HCT116 (cell line): Measurements from ENCODE around the gene KRT33A. TPM values are rescaled to one million over a fixed set of nuclear protein-coding genes. Genes with fewer than 3 reads are reported as not detected.

ENCODE experiments used
- ATAC-seq: fragments of 200-7000 bp; cut with Tn5 transposase; 2 replicates; pipeline ENCODE4 v1.9.1; 2020; ENCODE audit warnings: mild to moderate bottlenecking, moderate library complexity
- BruUV-seq: library from RNA; stranded (reverse); fragments of 400-500 nt; replicated peaks from 2 replicates; lab custom pipeline; 2021; lab: Mats Ljungman, UMichigan
- CTCF ChIA-PET: fragments of 300-600 bp; sonication (Branson Sonifier 250); formaldehyde crosslinking; loops from one replicate; lab custom pipeline; 2021; ENCODE audit warnings: antibody characterized with exemption; lab: Charles Lee
- POLR2A ChIA-PET: fragments of 300-600, 350-600 bp; sonication (Branson Sonifier 250); formaldehyde crosslinking; loops from one replicate; lab custom pipeline; 2021; ENCODE audit warnings: antibody characterized with exemption; lab: Charles Lee
- RAD21 ChIA-PET, 2 experiments: fragments of 300-600 bp; sonication (Branson Sonifier 250); formaldehyde crosslinking; loops; one replicate each; lab custom pipeline; 2023; ENCODE audit warnings: low total read pairs in 2 of 2; ENCODE audit not compliant: uncharacterized antibody in 2 of 2, unreplicated experiment in 2 of 2, low non-redundant PET in 1 of 2; lab: Charles Lee
- DNase-seq: peaks from one replicate; pipeline ENCODE4 v3.0.0-alpha.2; 2010; ENCODE audit warnings: low read depth, low spot score
- H2AFZ ChIP-seq: fragments of 200-600 bp; shearing (Covaris generic), sonication (generic); 2 replicates; pipeline ENCODE4 v1.6.1; 2017; ENCODE audit warnings: low read depth, mixed run types, mixed read lengths, antibody characterized with exemption, low read length; ENCODE audit not compliant: poor library complexity, severe bottlenecking
- H3K27ac ChIP-seq: 2 replicates; pipeline ENCODE4 v1.5.1; 2012; ENCODE audit warnings: low read depth, low read length
- H3K27me3 ChIP-seq: fragments of 200-600 bp; sonication (generic); 2 replicates; pipeline ENCODE4 v1.6.1; 2016; ENCODE audit warnings: mixed run types, low read length, mixed read lengths; ENCODE audit not compliant: insufficient read depth
- H3K36me3 ChIP-seq, 2 experiments: fragments of 200-500 bp in 1 of 2; fragments of 200-600 bp in 1 of 2; sonication (Bioruptor generic) in 1 of 2; sonication (generic) in 1 of 2; 2 replicates each; pipeline versions ENCODE4 v1.5.1 to v1.6.1; 2014 to 2016; ENCODE audit warnings: low read length in 2 of 2, inconsistent platforms in 1 of 2, mixed read lengths in 1 of 2, mixed run types in 1 of 2; ENCODE audit not compliant: insufficient read depth in 2 of 2, control insufficient read depth in 1 of 2
- H3K4me1 ChIP-seq, 2 experiments: fragments of 200-600 bp in 1 of 2; sonication (generic) in 1 of 2; 2 replicates each; pipeline versions ENCODE4 v1.5.1 to v1.6.1; 2012 to 2017; ENCODE audit warnings: low read length in 2 of 2, inconsistent platforms in 1 of 2, mild to moderate bottlenecking in 1 of 2, mixed read lengths in 1 of 2, mixed run types in 1 of 2, moderate library complexity in 1 of 2; ENCODE audit not compliant: insufficient read depth in 2 of 2, control insufficient read depth in 1 of 2
- H3K4me2 ChIP-seq: fragments of 200-600 bp; sonication (generic); 2 replicates; pipeline ENCODE4 v1.6.1; 2017; ENCODE audit warnings: mixed run types, low read length, mixed read lengths
- H3K4me3 ChIP-seq, 2 experiments: fragments of 200-600 bp in 1 of 2; sonication (generic) in 1 of 2; replicated peaks in 1 of 2; 2 replicates each; pipeline ENCODE4 v1.5.1; 2011 to 2016; ENCODE audit warnings: low read length in 2 of 2, control low read depth in 1 of 2, low read depth in 1 of 2, mild to moderate bottlenecking in 1 of 2, mixed read lengths in 1 of 2, mixed run types in 1 of 2
- H3K79me2 ChIP-seq: fragments of 200-600 bp; sonication (generic); 2 replicates; pipeline ENCODE4 v1.6.1; 2017; ENCODE audit warnings: mild to moderate bottlenecking, mixed run types, low read length, moderate library complexity, mixed read lengths; ENCODE audit not compliant: insufficient read depth
- H3K9ac ChIP-seq: fragments of 200-600 bp; sonication (generic); 2 replicates; pipeline ENCODE4 v1.6.1; 2016; ENCODE audit warnings: low read length, mixed read lengths
- H3K9me2 ChIP-seq: fragments of 200-600 bp; sonication (generic), shearing (Covaris generic); 2 replicates; pipeline ENCODE4 v1.6.1; 2017; ENCODE audit warnings: mixed run types, mild to moderate bottlenecking, moderate library complexity; ENCODE audit not compliant: insufficient read depth
- H3K9me3 ChIP-seq, 2 experiments: fragments of 200-500 bp in 1 of 2; fragments of 200-600 bp in 1 of 2; sonication (Bioruptor generic) in 1 of 2; sonication (generic) in 1 of 2; 2 replicates each; pipeline ENCODE4 v1.6.1; 2014 to 2017; ENCODE audit warnings: low read length in 2 of 2, mixed read lengths in 2 of 2, inconsistent platforms in 1 of 2, low read depth in 1 of 2, mild to moderate bottlenecking in 1 of 2, mixed run types in 1 of 2, moderate library complexity in 1 of 2; ENCODE audit not compliant: control insufficient read depth in 1 of 2, insufficient read depth in 1 of 2
- H4K20me1 ChIP-seq: fragments of 200-600 bp; sonication (generic), shearing (Covaris generic); 2 replicates; pipeline ENCODE4 v1.6.1; 2017; ENCODE audit warnings: mixed run types, mild to moderate bottlenecking, moderate library complexity; ENCODE audit not compliant: insufficient read depth
- CBX3 ChIP-seq: IDR thresholded peaks from 2 replicates; pipeline ENCODE4 v1.6.1; 2012; ENCODE audit warnings: low read depth
- ELF1 ChIP-seq: IDR thresholded peaks from 2 replicates; pipeline ENCODE4 v1.6.1; 2012; ENCODE audit warnings: low read depth, borderline replicate concordance
- EZH2 ChIP-seq: fragments of 200-600 bp; sonication (generic); IDR thresholded peaks from 2 replicates; pipeline ENCODE4 v1.6.1; 2017; ENCODE audit warnings: antibody characterized with exemption, mixed run types
- POLR2AphosphoS5 ChIP-seq: IDR thresholded peaks from 2 replicates; pipeline ENCODE4 v1.6.1; 2011; ENCODE audit warnings: mild to moderate bottlenecking, low read depth, low read length, moderate library complexity
- RAD21 ChIP-seq: IDR thresholded peaks from 2 replicates; pipeline ENCODE4 v1.6.1; 2012; ENCODE audit warnings: low read depth, mild to moderate bottlenecking
- REST ChIP-seq: IDR thresholded peaks from 2 replicates; pipeline ENCODE4 v1.6.1; 2012; ENCODE audit warnings: low read depth
- SRF ChIP-seq: IDR thresholded peaks from 2 replicates; pipeline ENCODE4 v1.6.1; 2012; ENCODE audit warnings: low read depth
- intact Hi-C: fragments of 100-400 bp; cut with micrococcal nuclease; formaldehyde crosslinking; loops from 2 replicates; pipeline ENCODE4 v1.10.0; 2022
- total RNA-seq: library from RNA; stranded (reverse); gene quantifications from one replicate; pipeline ENCODE4 v1.2.1, GENCODE V29; 2021; ENCODE audit not compliant: unreplicated experiment
- TF ChIP-seq, protein P1 (sequence below): IDR thresholded peaks from 2 replicates; pipeline ENCODE4 v1.6.1; 2012

The KRT33A gene
- total RNA-seq, 1 experiment from 2014 or later, result not detected

GRCh38 chr17:41369713-41370112 is 19.1 kb upstream of the KRT33A start, which contains the start of gene KRT33B:
TSS of gene KRT33B (minus strand) at chr17:41369813. CDS start at chr17:41369750, 63 bp downstream.
- intact Hi-C loops, result no loop called here
- Histone ChIP-seq H3K27me3 (no peaks in the 10 kb centered on the region), H3K4me1 (peaks cover 0 to 4% of the 10 kb centered on the region in 2 experiments; a peak in 1 of 4 replicates), H4K20me1 (no peaks in the 10 kb centered on the region), H3K79me2 (no peaks in the 10 kb centered on the region), H3K4me2 (no peak within 1 kb of the TSS), H3K9ac (no peak within 1 kb of the TSS), H2AFZ (no peak within 1 kb of the TSS), H3K36me3 (no peaks in the 10 kb centered on the region), H3K4me3 (no peak within 1 kb of the TSS), H3K9me2 (no peaks in the 10 kb centered on the region), H3K9me3 (no peaks in the 10 kb centered on the region), H3K27ac (no peak within 1 kb of the TSS)
- TF ChIP-seq, protein P1, sequence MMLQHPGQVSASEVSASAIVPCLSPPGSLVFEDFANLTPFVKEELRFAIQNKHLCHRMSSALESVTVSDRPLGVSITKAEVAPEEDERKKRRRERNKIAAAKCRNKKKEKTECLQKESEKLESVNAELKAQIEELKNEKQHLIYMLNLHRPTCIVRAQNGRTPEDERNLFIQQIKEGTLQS, result no peak
- TF ChIP-seq ELF1 (no peak), POLR2AphosphoS5 (no peak), REST (no peak), RAD21 (no peak), EZH2 (no peak), CBX3 (no peak), SRF (no peak)
- ChIA-PET CTCF (no interaction called here), POLR2A (no interaction called here), RAD21 (no interaction called here)
- no peak for ATAC-seq
- DNase-seq, result no peak
- BruUV-seq, result no TSS peak
